ENCODE results near the gene RNF167. TPM values are rescaled to one million over a fixed set of nuclear protein-coding genes. Genes with fewer than 3 reads are reported as not detected.

Gene RNF167
- total RNA-seq, 1 experiment from 2014 or later, result 105 TPM

GRCh38 chr17:4972322-4972721, 32.3 kb downstream of the RNF167 start:
- TF ChIP-seq ZNF274 (IDR thresholded peaks at IDR 0.05; ENCODE audit: low read depth, low read length), result no peak
- TF ChIP-seq POLR2AphosphoS5 (IDR thresholded peaks at IDR 0.05; ENCODE audit: low read depth, low read length), result peak; percentile 27
- intact Hi-C loops (cut with micrococcal nuclease), result no loop called here
- Histone ChIP-seq H3K4me1 (ENCODE audit: control insufficient read depth in 1 of 2, insufficient read depth in 2 of 2, low read length in 2 of 2) (peaks cover 14 to 20% of the 10 kb centered on the region in 2 experiments), H3K27ac (ENCODE audit: low read depth, low read length) (no peak overlapping the region), H3K4me2 (ENCODE audit: low read length) (no peak overlapping the region), H3K9ac (ENCODE audit: low read length) (no peak overlapping the region), H3K4me3 (replicated peaks in 1 of 2; ENCODE audit: low read depth in 1 of 2, low read length in 2 of 2) (no peak overlapping the region), H3K27me3 (ENCODE audit: insufficient read depth, low read length) (no peaks in the 10 kb centered on the region), H2AFZ (ENCODE audit: low read depth, low read length, poor library complexity, severe bottlenecking) (no peak overlapping the region), H3K9me2 (ENCODE audit: insufficient read depth) (no peaks in the 10 kb centered on the region), H3K9me3 (ENCODE audit: control insufficient read depth in 1 of 2, insufficient read depth in 1 of 2, low read depth in 1 of 2, low read length in 2 of 2) (no peaks in the 10 kb centered on the region), H3K79me2 (ENCODE audit: insufficient read depth, low read length) (peaks cover 5% of the 10 kb centered on the region; the same call in 1 of the 2 replicates), H3K36me3 (ENCODE audit: control insufficient read depth in 1 of 2, insufficient read depth in 2 of 2, low read length in 2 of 2) (peaks cover 4 to 13% of the 10 kb centered on the region in 2 experiments; a peak in 2 of 4 replicates), H4K20me1 (ENCODE audit: insufficient read depth) (no peaks in the 10 kb centered on the region)
- POLR2A ChIA-PET, result no interaction called here
- CTCF ChIA-PET, result no interaction called here
- DNase-seq (ENCODE audit: low read depth, low spot score) (no peak), ATAC-seq (no peak)
- RAD21 ChIA-PET (ENCODE audit: low non-redundant PET in 1 of 2, low total read pairs in 2 of 2, uncharacterized antibody in 2 of 2, unreplicated experiment in 2 of 2), result no interaction called here
- BruUV-seq (replicated peaks), result no TSS peak

DNA sequence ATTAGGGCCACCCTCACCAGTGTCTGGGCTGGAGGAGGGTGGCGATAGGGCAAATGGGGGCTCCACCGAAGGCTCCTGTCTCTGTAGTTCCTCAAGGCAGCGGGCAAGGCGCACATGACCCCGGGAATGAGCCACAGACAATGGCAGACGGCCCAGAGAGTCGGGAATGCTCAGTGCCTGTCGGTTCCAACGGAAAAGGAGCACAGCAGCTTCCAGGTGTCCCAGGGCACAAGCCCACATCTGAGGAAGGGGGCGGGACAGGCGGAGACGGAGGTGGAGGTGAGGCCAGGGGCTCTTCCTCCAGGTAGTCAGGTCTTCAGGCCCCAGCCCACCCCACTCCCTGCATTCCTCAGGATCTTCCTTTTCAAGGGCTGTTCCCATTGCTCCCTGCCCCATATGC, 32.7 kb downstream of the RNF167 start:
- ChIA-PET POLR2A (no interaction called here), CTCF (no interaction called here), RAD21 (ENCODE audit: low non-redundant PET in 1 of 2, low total read pairs in 2 of 2, uncharacterized antibody in 2 of 2, unreplicated experiment in 2 of 2) (interaction anchor here in 1 of 2 experiments (0.6 kb wide), 1 partner anchor 25 kb away, joined by 4 read pairs; the partner anchor contains the start of gene KIF1C)
- intact Hi-C loops (cut with micrococcal nuclease), result no loop called here
- Histone ChIP-seq H3K36me3 (ENCODE audit: control insufficient read depth in 1 of 2, insufficient read depth in 2 of 2, low read length in 2 of 2) (peaks cover 4 to 16% of the 10 kb centered on the region in 2 experiments; a peak in 2 of 4 replicates), H3K4me2 (ENCODE audit: low read length) (no peak overlapping the region), H3K79me2 (ENCODE audit: insufficient read depth, low read length) (peaks cover 5% of the 10 kb centered on the region; the same call in 1 of the 2 replicates), H3K27me3 (ENCODE audit: insufficient read depth, low read length) (no peaks in the 10 kb centered on the region), H3K9ac (ENCODE audit: low read length) (no peak overlapping the region), H3K27ac (ENCODE audit: low read depth, low read length) (no peak overlapping the region), H2AFZ (ENCODE audit: low read depth, low read length, poor library complexity, severe bottlenecking) (no peak overlapping the region), H3K9me2 (ENCODE audit: insufficient read depth) (no peaks in the 10 kb centered on the region), H3K4me3 (replicated peaks in 1 of 2; ENCODE audit: low read depth in 1 of 2, low read length in 2 of 2) (no peak overlapping the region), H4K20me1 (ENCODE audit: insufficient read depth) (no peaks in the 10 kb centered on the region), H3K9me3 (ENCODE audit: control insufficient read depth in 1 of 2, insufficient read depth in 1 of 2, low read depth in 1 of 2, low read length in 2 of 2) (no peaks in the 10 kb centered on the region), H3K4me1 (ENCODE audit: control insufficient read depth in 1 of 2, insufficient read depth in 2 of 2, low read length in 2 of 2) (peaks cover 14 to 20% of the 10 kb centered on the region in 2 experiments)
- BruUV-seq (replicated peaks), result no TSS peak
- DNase-seq (ENCODE audit: low read depth, low spot score) (no peak), ATAC-seq (no peak)
- TF ChIP-seq ATF3 (IDR thresholded peaks at IDR 0.05) (no peak), MAX (IDR thresholded peaks at IDR 0.05) (no peak), SP1 (IDR thresholded peaks at IDR 0.05; ENCODE audit: low read depth) (no peak), EZH2 (IDR thresholded peaks at IDR 0.05) (no peak), SRF (IDR thresholded peaks at IDR 0.05; ENCODE audit: low read depth) (no peak), JUND (IDR thresholded peaks at IDR 0.05) (no peak), POLR2A (IDR thresholded peaks at IDR 0.05; ENCODE audit: borderline replicate concordance, extremely low read depth, insufficient read depth, insufficient read length) (no peak), CBX3 (IDR thresholded peaks at IDR 0.05; ENCODE audit: low read depth) (no peak), ZFX (IDR thresholded peaks at IDR 0.05) (no peak), YY1 (IDR thresholded peaks at IDR 0.05; ENCODE audit: extremely low read depth, insufficient replicate concordance, low read depth, low read length) (no peak), RAD21 (IDR thresholded peaks at IDR 0.05; ENCODE audit: low read depth) (no peak), EGR1 (IDR thresholded peaks at IDR 0.05; ENCODE audit: low read depth) (no peak), CEBPB (IDR thresholded peaks at IDR 0.05; ENCODE audit: low read depth) (no peak), EZH2phosphoT487 (IDR thresholded peaks at IDR 0.05; ENCODE audit: borderline replicate concordance) (no peak)
- TF ChIP-seq, protein P1, sequence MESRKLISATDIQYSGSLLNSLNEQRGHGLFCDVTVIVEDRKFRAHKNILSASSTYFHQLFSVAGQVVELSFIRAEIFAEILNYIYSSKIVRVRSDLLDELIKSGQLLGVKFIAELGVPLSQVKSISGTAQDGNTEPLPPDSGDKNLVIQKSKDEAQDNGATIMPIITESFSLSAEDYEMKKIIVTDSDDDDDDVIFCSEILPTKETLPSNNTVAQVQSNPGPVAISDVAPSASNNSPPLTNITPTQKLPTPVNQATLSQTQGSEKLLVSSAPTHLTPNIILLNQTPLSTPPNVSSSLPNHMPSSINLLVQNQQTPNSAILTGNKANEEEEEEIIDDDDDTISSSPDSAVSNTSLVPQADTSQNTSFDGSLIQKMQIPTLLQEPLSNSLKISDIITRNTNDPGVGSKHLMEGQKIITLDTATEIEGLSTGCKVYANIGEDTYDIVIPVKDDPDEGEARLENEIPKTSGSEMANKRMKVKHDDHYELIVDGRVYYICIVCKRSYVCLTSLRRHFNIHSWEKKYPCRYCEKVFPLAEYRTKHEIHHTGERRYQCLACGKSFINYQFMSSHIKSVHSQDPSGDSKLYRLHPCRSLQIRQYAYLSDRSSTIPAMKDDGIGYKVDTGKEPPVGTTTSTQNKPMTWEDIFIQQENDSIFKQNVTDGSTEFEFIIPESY (IDR thresholded peaks at IDR 0.05; ENCODE audit: extremely low read depth, insufficient replicate concordance, low read length), result no peak
